ENCODE results near the gene CCT6A. TPM values are rescaled to one million over a fixed set of nuclear protein-coding genes. Genes with fewer than 3 reads are reported as not detected.
A peak's percentile ranks its signal among the peaks of the same experiment; 100 is the strongest.

Gene CCT6A
- total and polyA plus RNA-seq, 9 of the 15 experiments (the other 6 are each of a cell fraction or from before 2014, with no cell fraction given): 244 to 708 (median 387) TPM

DNA sequence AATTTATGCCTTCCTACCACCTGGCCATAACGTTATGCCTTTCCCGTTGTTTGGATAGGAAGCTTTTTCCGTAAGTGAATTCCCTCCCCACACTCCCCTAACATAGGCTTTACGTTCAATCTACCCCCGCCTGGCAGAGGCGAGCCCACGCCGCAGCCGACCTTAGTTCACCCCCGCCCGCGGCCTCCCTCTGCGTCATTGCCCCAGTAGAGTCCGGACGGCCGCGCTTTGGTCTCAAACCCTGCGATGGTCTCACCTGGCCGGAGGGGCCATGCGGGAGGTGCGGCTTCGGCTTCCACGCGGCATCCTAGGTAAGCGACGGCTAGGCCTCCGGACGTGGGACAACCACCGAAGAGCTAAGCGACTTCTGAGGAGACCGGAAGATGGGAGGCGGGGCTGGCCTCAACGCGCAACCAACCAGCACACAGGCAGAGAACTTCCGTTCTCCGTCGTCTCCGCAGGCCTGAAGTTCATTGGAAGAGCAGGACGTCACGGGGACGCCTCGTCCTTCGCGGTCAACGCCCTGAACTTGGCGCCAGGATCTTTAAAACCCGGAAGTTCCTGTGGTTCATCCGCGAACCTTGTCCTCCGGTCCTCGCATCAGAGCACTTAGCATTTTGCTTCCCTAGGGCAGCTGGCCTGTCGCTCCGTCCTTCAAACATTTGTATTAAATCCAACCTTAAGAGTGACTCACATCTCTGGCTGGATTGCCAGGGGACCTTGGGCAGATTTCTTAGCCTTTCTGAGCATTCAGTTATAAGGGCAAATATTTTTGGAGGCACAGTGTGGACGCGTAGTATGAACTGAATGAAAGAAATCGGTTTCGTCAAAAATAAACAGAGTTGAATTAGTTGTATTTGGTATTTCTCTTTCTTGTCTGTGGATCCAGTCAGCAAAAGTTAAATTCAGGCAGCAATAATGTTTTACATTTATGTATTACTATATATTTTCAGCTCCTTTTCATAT is 54.8 kb downstream of the CCT6A start, which contains the start of gene CHCHD2 (continued):
- TF ChIP-seq NFRKB (IDR thresholded peaks at IDR 0.05; ENCODE audit: low read depth) (peak; percentile 72; the same call in 1 of the 2 replicates), TCF3 (CRISPR knock-in tag; IDR thresholded peaks at IDR 0.05) (peak; percentile 36), NBN (IDR thresholded peaks at IDR 0.05; ENCODE audit: low read depth) (no peak), MYNN (IDR thresholded peaks at IDR 0.05) (no peak), MYNN (CRISPR knock-in tag; IDR thresholded peaks at IDR 0.05) (no peak), XRCC5 (IDR thresholded peaks at IDR 0.05; ENCODE audit: low read depth, low read length) (no peak; the same call in 1 of the 2 replicates), U2AF1 (optimal IDR thresholded peaks at IDR 0.05; ENCODE audit: low read depth, low read length) (no peak), PML (IDR thresholded peaks at IDR 0.05; ENCODE audit: low read length) (no peak; the same call in 1 of the 2 replicates), ZBTB1 (CRISPR knock-in tag; IDR thresholded peaks at IDR 0.05; ENCODE audit: borderline replicate concordance, low read depth) (no peak; the same call in 1 of the 2 replicates), RFX1 (IDR thresholded peaks at IDR 0.05) (no peak), STAG1 (CRISPR knock-in tag; IDR thresholded peaks at IDR 0.05; ENCODE audit: borderline replicate concordance) (no peak), ZNF436 (CRISPR knock-in tag; IDR thresholded peaks at IDR 0.05) (no peak)
- TF ChIP-seq, protein P1, sequence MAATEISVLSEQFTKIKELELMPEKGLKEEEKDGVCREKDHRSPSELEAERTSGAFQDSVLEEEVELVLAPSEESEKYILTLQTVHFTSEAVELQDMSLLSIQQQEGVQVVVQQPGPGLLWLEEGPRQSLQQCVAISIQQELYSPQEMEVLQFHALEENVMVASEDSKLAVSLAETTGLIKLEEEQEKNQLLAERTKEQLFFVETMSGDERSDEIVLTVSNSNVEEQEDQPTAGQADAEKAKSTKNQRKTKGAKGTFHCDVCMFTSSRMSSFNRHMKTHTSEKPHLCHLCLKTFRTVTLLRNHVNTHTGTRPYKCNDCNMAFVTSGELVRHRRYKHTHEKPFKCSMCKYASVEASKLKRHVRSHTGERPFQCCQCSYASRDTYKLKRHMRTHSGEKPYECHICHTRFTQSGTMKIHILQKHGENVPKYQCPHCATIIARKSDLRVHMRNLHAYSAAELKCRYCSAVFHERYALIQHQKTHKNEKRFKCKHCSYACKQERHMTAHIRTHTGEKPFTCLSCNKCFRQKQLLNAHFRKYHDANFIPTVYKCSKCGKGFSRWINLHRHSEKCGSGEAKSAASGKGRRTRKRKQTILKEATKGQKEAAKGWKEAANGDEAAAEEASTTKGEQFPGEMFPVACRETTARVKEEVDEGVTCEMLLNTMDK (IDR thresholded peaks at IDR 0.05; ENCODE audit: borderline replicate concordance, insufficient read depth, low read depth, low read length, poor library complexity, severe bottlenecking): no peak
- TF ChIP-seq, protein P2, sequence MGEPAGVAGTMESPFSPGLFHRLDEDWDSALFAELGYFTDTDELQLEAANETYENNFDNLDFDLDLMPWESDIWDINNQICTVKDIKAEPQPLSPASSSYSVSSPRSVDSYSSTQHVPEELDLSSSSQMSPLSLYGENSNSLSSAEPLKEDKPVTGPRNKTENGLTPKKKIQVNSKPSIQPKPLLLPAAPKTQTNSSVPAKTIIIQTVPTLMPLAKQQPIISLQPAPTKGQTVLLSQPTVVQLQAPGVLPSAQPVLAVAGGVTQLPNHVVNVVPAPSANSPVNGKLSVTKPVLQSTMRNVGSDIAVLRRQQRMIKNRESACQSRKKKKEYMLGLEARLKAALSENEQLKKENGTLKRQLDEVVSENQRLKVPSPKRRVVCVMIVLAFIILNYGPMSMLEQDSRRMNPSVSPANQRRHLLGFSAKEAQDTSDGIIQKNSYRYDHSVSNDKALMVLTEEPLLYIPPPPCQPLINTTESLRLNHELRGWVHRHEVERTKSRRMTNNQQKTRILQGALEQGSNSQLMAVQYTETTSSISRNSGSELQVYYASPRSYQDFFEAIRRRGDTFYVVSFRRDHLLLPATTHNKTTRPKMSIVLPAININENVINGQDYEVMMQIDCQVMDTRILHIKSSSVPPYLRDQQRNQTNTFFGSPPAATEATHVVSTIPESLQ (CRISPR knock-in tag; IDR thresholded peaks at IDR 0.05): 0 out of 2 replicates have a peak, but pooled peaks have one; percentile 93
- TF ChIP-seq, protein P3, sequence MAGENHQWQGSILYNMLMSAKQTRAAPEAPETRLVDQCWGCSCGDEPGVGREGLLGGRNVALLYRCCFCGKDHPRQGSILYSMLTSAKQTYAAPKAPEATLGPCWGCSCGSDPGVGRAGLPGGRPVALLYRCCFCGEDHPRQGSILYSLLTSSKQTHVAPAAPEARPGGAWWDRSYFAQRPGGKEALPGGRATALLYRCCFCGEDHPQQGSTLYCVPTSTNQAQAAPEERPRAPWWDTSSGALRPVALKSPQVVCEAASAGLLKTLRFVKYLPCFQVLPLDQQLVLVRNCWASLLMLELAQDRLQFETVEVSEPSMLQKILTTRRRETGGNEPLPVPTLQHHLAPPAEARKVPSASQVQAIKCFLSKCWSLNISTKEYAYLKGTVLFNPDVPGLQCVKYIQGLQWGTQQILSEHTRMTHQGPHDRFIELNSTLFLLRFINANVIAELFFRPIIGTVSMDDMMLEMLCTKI (IDR thresholded peaks at IDR 0.05; ENCODE audit: partially characterized antibody): no peak
- TF ChIP-seq, protein P4, sequence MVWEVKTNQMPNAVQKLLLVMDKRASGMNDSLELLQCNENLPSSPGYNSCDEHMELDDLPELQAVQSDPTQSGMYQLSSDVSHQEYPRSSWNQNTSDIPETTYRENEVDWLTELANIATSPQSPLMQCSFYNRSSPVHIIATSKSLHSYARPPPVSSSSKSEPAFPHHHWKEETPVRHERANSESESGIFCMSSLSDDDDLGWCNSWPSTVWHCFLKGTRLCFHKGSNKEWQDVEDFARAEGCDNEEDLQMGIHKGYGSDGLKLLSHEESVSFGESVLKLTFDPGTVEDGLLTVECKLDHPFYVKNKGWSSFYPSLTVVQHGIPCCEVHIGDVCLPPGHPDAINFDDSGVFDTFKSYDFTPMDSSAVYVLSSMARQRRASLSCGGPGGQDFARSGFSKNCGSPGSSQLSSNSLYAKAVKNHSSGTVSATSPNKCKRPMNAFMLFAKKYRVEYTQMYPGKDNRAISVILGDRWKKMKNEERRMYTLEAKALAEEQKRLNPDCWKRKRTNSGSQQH (CRISPR knock-in tag; IDR thresholded peaks at IDR 0.05): no peak
- TF ChIP-seq, protein P5, sequence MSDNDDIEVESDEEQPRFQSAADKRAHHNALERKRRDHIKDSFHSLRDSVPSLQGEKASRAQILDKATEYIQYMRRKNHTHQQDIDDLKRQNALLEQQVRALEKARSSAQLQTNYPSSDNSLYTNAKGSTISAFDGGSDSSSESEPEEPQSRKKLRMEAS (CRISPR knock-in tag; IDR thresholded peaks at IDR 0.05): peak; percentile 83
- TF ChIP-seq, protein P6, sequence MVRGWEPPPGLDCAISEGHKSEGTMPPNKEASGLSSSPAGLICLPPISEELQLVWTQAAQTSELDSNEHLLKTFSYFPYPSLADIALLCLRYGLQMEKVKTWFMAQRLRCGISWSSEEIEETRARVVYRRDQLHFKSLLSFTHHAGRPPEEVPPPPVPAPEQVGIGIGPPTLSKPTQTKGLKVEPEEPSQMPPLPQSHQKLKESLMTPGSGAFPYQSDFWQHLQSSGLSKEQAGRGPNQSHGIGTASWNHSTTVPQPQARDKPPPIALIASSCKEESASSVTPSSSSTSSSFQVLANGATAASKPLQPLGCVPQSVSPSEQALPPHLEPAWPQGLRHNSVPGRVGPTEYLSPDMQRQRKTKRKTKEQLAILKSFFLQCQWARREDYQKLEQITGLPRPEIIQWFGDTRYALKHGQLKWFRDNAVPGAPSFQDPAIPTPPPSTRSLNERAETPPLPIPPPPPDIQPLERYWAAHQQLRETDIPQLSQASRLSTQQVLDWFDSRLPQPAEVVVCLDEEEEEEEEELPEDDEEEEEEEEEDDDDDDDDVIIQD (CRISPR knock-in tag; IDR thresholded peaks at IDR 0.05): no peak
